GM21447 (cell line): Measurements from ENCODE around the gene RND1.
A peak's percentile ranks its signal among the peaks of the same experiment; 100 is the strongest.
"Not testable (repeated sequence)": the region's sequence is repeated elsewhere in the genome, so short reads cannot be mapped to it uniquely, and the experiment has no call there.

Experiments used
- ATAC-seq: cut with Tn5 transposase; IDR thresholded peaks from one replicate; pipeline ENCODE4 v1.9.1; 2021; ENCODE audit not compliant: unreplicated experiment

Gene RND1

GRCh38 chr12:48869191-48869590 lies 3.5 kb upstream of the RND1 start:
- no peak for ATAC-seq

GRCh38 chr12:48868451-48868850 lies 2.8 kb upstream of the RND1 start:
- ATAC-seq: no peak

- no peak for ATAC-seq
Measured at GRCh38 chr12:48866052-48866711, 512 bp upstream of the RND1 start.

GRCh38 chr12:48863291-48863690 lies 2.4 kb downstream of the RND1 start:
- no peak for ATAC-seq

GRCh38 chr12:48862760-48863159 lies 2.9 kb downstream of the RND1 start:
- ATAC-seq: no peak

GRCh38 chr12:48861111-48861510 lies 4.6 kb downstream of the RND1 start:
- ATAC-seq: no peak

GRCh38 chr12:48860236-48860635 lies 5.4 kb downstream of the RND1 start:
- not testable (repeated sequence) for ATAC-seq

GRCh38 chr12:48859607-48860006 lies 6.1 kb downstream of the RND1 start:
- no peak for ATAC-seq

- ATAC-seq: no peak
Measured at GRCh38 chr12:48858043-48858442, 7.6 kb downstream of the RND1 start.

- no peak for ATAC-seq
Measured at GRCh38 chr12:48857278-48857994, 8.2 kb downstream of the RND1 start.

GRCh38 chr12:48856379-48856778 lies 9.3 kb downstream of the RND1 start:
- ATAC-seq: no peak

- ATAC-seq: not testable (repeated sequence)
Measured at GRCh38 chr12:48854932-48855331, 10.7 kb downstream of the RND1 start.

GRCh38 chr12:48854488-48854887 lies 11.2 kb downstream of the RND1 start:
- no peak for ATAC-seq

- ATAC-seq: no peak
Measured at GRCh38 chr12:48852734-48853688, 12.7 kb downstream of the RND1 start.

- ATAC-seq: peak; percentile 98
Measured at GRCh38 chr12:48851883-48852733, 13.6 kb downstream of the RND1 start, which contains the start of gene DDX23. Gene DDX23, minus strand, starts transcription at chr12:48852163. Its CDS starts 6,381 bp downstream, at chr12:48845782.

- not testable (repeated sequence) for ATAC-seq
Measured at GRCh38 chr12:48842021-48842420, 23.6 kb downstream of the RND1 start.

GRCh38 chr12:48838048-48838447 lies 27.6 kb downstream of the RND1 start:
- no peak for ATAC-seq

GRCh38 chr12:48832321-48833060 lies 33.2 kb downstream of the RND1 start:
- ATAC-seq: no peak

- no peak for ATAC-seq
Measured at GRCh38 chr12:48831257-48831656, 34.4 kb downstream of the RND1 start.
